Lower leg skin (tissue), 4 donors: ENCODE data around the gene PIK3R3. TPM values are rescaled to one million over a fixed set of nuclear protein-coding genes. Genes with fewer than 3 reads are reported as not detected.

Experiments used
- DNase-seq, 2 donors: peaks; one replicate each; pipeline ENCODE4 v3.0.0-alpha.2; 2019; ENCODE audit warnings: low spot score in 2 of 2
- H3K4me3 ChIP-seq: fragments of 200-600 bp; sonication (generic); 2 replicates; pipeline ENCODE4 v1.5.1; 2017; ENCODE audit warnings: mild to moderate bottlenecking, low read depth; ENCODE audit not compliant: poor library complexity, severe bottlenecking
- CTCF ChIP-seq, 3 donors: fragments of 450-650 bp; IDR thresholded peaks; one replicate each; pipeline ENCODE4 v1.5.1; 2016; ENCODE audit warnings: antibody characterized with exemption in 3 of 3, mild to moderate bottlenecking in 3 of 3, moderate library complexity in 2 of 3
- POLR2A ChIP-seq, 2 donors: fragments of 450-650 bp; IDR thresholded peaks; one replicate each; pipeline ENCODE4 v1.6.1; 2016 to 2017; ENCODE audit warnings: antibody characterized with exemption in 2 of 2, mild to moderate bottlenecking in 1 of 2, moderate library complexity in 1 of 2
- WGBS, 2 donors: methylation state at CpG; one replicate each; pipeline ENCODE4 v1.1.5; 2018; 5-methylcytosine and 5-hydroxymethylcytosine counted together
- intact Hi-C: fragments of 100-400 bp; cut with DNase I; formaldehyde crosslinking; loops from one replicate; pipeline ENCODE4 v1.15.0; 2023; ENCODE audit warnings: low total_unique reads
- total RNA-seq, 4 donors: library from RNA; depleted of rRNA; stranded (reverse); fragments of >200 nt; gene quantifications; one replicate each; pipeline ENCODE4 v1.1.0, GENCODE V29; 2016

The PIK3R3 gene
- total RNA-seq, 4 donors from 2014 or later = 4.4 to 18.4 (median 11.7) TPM

GRCh38 chr1:46012236-46012635, 120.2 kb downstream of the PIK3R3 start:
- TF ChIP-seq CTCF (IDR thresholded peaks at IDR 0.05) = no peak
- TF ChIP-seq POLR2A (IDR thresholded peaks at IDR 0.05) = no peak
- 94% methylated on average over 1 of the region's 1 CpG for WGBS, 2 donors
- no peak overlapping the region for H3K4me3 ChIP-seq
- no peak for DNase-seq
- intact Hi-C loops = no loop called here

- intact Hi-C loops = no loop called here
- no peak overlapping the region for H3K4me3 ChIP-seq
- TF ChIP-seq POLR2A (IDR thresholded peaks at IDR 0.05) = no peak
- TF ChIP-seq CTCF (IDR thresholded peaks at IDR 0.05) = no peak
- no peak for DNase-seq
- 67 to 72% methylated on average over 7 of the region's 7 CpGs for WGBS, 2 donors
Observed at GRCh38 chr1:46011121-46011695, 121.2 kb downstream of the PIK3R3 start.

- intact Hi-C loops = no loop called here
- DNase-seq = no peak
- 94 to 98% methylated on average over 6 of the region's 6 CpGs for WGBS, 2 donors
- no peak overlapping the region for H3K4me3 ChIP-seq
- TF ChIP-seq POLR2A (IDR thresholded peaks at IDR 0.05) (no peak), CTCF (IDR thresholded peaks at IDR 0.05) (no peak)
Observed at GRCh38 chr1:46010611-46011010, 121.8 kb downstream of the PIK3R3 start.

GRCh38 chr1:46008585-46008984, 123.8 kb downstream of the PIK3R3 start:
- intact Hi-C loops = no loop called here
- DNase-seq = no peak
- TF ChIP-seq POLR2A (IDR thresholded peaks at IDR 0.05) (no peak), CTCF (IDR thresholded peaks at IDR 0.05) (no peak)
- H3K4me3 ChIP-seq = no peak overlapping the region

GRCh38 chr1:46005594-46005993, 126.8 kb downstream of the PIK3R3 start:
- intact Hi-C loops = no loop called here
- no peak for TF ChIP-seq CTCF (IDR thresholded peaks at IDR 0.05)
- TF ChIP-seq POLR2A (IDR thresholded peaks at IDR 0.05) = no peak
- no peak for DNase-seq
- WGBS, 2 donors = 71 to 95% methylated on average over 1 of the region's 1 CpG
- H3K4me3 ChIP-seq = no peak overlapping the region

GRCh38 chr1:46004492-46004891, 127.9 kb downstream of the PIK3R3 start:
- WGBS, 2 donors = 95 to 100% methylated on average over 1 of the region's 1 CpG
- TF ChIP-seq POLR2A (IDR thresholded peaks at IDR 0.05) (no peak), CTCF (IDR thresholded peaks at IDR 0.05) (no peak)
- no peak overlapping the region for H3K4me3 ChIP-seq
- intact Hi-C loops = no loop called here
- DNase-seq = no peak
